Cardiac fibroblast (primary cell): ENCODE data around the gene ZNF580.

ENCODE experiments used
- DNase-seq, 2 donors: peaks; one replicate each; pipeline versions ENCODE4 v3.0.0 to v3.0.0-alpha.2; 2010; ENCODE audit warnings: low read depth in 2 of 2
- H3K4me3 ChIP-seq, 2 donors: replicated peaks in 1 of 2; 1 replicate in 1 of 2; 2 replicates in 1 of 2; pipeline ENCODE4 v1.5.1; 2011; ENCODE audit warnings: low read depth in 2 of 2, low read length in 2 of 2, mild to moderate bottlenecking in 2 of 2, moderate library complexity in 1 of 2
- TF ChIP-seq, protein P1 (sequence below): IDR thresholded peaks from one replicate; pipeline ENCODE4 v1.5.1; 2011; ENCODE audit warnings: low read depth, mild to moderate bottlenecking, low read length, inconsistent platforms

ZNF580 gene

DNA sequence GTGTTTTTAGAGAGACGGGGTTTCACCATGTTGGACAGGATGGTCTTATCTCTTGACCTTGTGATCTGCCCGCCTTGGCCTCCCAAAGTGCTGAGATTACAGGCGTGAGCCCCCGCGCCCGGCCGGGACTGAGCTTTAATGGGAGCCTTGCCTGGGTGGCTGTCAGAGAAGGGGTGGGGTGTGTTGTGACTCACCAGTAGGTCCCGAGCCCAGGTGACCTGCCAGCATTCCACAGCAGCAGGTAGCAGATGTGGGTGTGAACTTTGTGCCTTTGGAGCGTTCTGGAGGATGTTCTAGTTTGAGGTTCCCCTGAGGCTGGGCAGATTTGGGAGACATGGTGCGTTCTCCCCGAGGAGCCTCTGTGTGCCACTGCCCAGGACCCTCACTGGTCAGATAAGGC lies 27.2 kb downstream of the ZNF580 start:
- DNase-seq: no peak
- TF ChIP-seq, protein P1, sequence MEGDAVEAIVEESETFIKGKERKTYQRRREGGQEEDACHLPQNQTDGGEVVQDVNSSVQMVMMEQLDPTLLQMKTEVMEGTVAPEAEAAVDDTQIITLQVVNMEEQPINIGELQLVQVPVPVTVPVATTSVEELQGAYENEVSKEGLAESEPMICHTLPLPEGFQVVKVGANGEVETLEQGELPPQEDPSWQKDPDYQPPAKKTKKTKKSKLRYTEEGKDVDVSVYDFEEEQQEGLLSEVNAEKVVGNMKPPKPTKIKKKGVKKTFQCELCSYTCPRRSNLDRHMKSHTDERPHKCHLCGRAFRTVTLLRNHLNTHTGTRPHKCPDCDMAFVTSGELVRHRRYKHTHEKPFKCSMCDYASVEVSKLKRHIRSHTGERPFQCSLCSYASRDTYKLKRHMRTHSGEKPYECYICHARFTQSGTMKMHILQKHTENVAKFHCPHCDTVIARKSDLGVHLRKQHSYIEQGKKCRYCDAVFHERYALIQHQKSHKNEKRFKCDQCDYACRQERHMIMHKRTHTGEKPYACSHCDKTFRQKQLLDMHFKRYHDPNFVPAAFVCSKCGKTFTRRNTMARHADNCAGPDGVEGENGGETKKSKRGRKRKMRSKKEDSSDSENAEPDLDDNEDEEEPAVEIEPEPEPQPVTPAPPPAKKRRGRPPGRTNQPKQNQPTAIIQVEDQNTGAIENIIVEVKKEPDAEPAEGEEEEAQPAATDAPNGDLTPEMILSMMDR: no peak
- H3K4me3 ChIP-seq: no peak overlapping the region

GRCh38 chr19:55668603-55669348 lies 28.0 kb downstream of the ZNF580 start:
- H3K4me3 ChIP-seq: no peak overlapping the region

DNA sequence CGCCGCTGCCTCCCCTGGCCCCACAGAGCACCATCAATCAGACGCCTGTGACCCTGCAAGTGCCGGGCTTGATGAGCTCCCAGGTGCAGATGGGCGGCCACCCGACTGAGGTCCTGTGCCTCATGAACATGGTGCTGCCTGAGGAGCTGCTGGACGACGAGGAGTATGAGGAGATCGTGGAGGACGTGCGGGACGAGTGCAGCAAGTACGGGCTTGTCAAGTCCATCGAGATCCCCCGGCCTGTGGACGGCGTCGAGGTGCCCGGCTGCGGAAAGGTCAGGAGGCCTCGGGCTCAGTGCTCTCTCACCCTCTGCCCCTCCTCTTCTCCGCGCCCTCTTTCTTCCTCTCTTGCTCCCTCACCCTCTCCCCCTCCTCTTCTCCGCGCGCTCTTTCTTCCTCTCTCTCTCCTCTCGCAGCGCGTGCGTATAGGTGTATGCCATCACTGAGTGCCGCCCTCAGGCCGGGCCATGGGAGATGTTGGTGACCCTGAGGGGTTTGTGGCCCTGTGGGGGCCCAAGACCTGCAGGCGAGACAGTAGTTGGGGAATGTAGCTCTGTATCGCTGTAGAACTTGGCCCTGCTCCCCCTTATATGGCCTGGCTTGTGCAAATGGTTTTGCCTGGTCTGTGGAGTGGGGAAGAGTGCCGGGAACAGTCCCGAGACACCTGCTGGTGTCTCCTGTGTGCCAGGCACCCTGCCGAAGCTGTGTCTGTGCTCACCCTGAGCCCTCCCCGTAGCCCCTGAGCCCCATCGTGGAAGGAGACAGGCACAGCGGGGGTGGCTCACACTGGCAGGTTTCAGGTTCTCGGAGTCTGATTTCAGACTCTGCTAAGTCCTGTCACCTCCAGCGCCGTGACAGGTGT lies 28.8 kb downstream of the ZNF580 start:
- DNase-seq: no peak
- TF ChIP-seq, protein P1: no peak
- no peak overlapping the region for H3K4me3 ChIP-seq

More at GRCh38 chr19:55668603-55669348, 28.0 kb downstream of the ZNF580 start:
- TF ChIP-seq, protein P1: no peak
- no peak for DNase-seq

DNA sequence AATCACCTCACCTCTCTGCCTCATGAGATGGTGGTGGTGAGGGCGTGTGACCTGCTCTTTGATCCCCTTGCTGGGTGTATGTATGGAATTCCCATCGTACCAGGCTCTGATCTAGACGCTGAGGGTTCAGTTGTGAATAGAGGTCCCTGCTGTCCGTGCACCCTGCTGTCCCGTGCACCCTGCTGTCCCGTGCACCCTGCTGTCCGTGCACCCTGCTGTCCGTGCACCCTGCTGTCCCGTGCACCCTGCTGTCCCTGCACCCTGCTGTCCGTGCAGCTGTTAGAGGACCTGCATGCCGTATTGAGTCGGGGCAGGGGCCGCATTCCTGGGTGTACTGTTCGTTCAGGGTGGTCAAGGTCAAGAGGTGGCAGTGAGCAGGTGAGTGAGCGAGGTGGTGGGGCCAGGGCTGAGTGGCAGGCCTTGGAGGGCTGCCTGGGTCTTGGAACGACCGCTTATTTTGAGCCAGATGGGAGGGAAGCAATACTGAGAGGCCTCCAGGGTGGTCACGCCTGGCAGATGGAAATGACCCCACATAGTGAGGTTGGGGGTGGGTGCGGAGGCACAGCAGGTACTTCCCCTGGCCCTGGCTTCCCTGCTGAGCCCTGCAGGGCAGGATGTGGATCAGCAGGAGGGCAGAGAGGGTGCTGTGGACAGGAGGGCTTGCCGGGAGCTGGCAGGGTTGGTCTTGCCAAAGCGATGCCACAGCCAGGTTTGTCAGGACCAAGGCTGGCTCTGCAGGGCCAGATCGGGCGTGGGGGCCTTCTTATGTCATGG lies 29.7 kb downstream of the ZNF580 start:
- TF ChIP-seq, protein P1: no peak
- DNase-seq: no peak
- no peak overlapping the region for H3K4me3 ChIP-seq

DNA sequence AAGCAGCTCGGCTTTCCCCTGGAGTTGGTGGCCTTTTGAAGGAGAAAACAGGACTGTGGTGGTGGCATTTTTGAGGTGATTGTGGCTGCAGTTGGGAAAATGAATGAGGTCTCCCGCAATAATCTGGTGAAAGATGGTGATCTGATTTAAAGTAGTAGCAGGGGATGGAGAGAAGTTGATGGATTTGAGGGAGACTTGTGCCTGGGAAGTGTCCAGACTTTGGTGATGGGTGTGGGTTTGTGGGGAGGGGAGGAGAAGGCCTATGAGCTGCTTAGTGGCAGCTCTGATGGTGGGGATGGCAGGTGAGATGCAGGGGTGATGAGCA lies 30.2 kb downstream of the ZNF580 start:
- H3K4me3 ChIP-seq: no peak overlapping the region
- no peak for DNase-seq
- TF ChIP-seq, protein P1: no peak

DNA sequence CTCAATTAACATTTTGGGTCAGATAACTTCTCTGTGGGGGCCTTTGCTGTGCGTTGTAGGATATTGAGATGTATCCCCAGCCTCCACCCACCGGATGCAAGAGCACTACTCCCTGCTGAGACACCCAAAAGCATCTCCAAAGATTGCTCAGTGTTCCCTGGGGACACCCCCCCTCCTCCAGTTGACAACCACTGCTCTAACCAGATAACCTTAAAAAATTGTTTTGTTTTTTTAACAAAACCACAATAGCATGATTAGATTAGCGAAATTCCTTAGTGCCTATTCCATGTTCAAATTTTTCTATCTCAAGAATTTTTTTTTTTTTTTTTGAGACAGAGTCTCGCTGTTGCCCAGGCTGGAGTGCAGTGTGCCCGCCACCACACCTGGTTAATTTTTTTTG lies 31.6 kb downstream of the ZNF580 start:
- TF ChIP-seq, protein P1: no peak
- peak in 1 of 2 donors; percentile 57 for DNase-seq
- no peak overlapping the region for H3K4me3 ChIP-seq
